RWPE1 (cell line): Measurements from ENCODE around the gene FADS2.

Source experiments
- CTCF ChIA-PET: fragments of 350-600 bp; sonication (Branson Sonifier 250); formaldehyde crosslinking; extraction: SDS; loops from one replicate; lab custom pipeline; 2021; lab: Yijun Ruan, JAX
- POLR2A ChIA-PET: fragments of 400-600 bp; formaldehyde crosslinking; extraction: SDS; loops from one replicate; lab custom pipeline; 2020; ENCODE audit warnings: antibody characterized with exemption; ENCODE audit not compliant: low non-redundant PET; lab: Yijun Ruan, JAX
- DNase-seq: peaks from one replicate; pipeline ENCODE4 v3.0.0; 2012; ENCODE audit warnings: low spot score
- H3K27ac ChIP-seq: fragments of 450-650 bp; 2 replicates; pipeline ENCODE4 v1.5.1; 2017
- TF ChIP-seq, protein P1 (sequence below): fragments of 450-650 bp; conservative IDR thresholded peaks from 2 replicates; pipeline ENCODE4 v1.5.1; 2017; ENCODE audit warnings: low read depth, mild to moderate bottlenecking

The FADS2 gene

DNA sequence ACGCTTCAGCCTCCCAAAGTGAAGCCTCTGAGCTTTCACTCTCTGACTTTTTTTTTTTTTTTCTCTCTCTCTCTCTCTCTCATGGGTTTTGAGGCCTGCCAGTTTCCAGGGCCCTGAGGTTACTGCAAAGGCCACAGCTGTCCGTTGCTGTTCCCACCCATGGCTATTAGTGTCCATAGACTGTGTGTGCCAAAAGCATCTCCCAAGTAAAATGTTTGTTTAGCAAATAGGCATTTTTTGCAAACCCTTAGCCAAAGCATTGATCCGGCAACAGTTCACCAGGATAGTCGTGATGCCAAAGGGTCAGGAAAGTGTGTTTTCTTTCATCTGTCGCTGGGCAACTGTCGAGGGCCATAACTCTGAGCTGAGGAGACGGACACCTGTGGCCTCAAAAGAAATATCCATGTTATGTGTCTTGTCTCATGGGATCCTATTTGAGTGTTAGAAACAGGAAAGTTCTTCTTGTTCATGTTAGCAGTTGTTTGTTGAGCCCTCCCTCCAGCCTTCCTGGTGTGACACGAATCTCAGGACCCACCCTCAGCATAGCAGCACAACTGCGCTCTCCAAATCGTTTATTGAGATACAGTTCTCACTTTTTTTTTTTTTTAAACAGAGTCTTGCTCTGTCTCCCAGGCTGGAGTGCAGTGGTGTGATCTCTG lies 18.4 kb downstream of the FADS2 start:
- CTCF ChIA-PET, result interaction anchor here (1.0 kb wide), 1 partner anchor 235 kb away, joined by 4 read pairs; no protein-coding TSS in a partner anchor
- POLR2A ChIA-PET, result no interaction called here
- DNase-seq, result no peak
- TF ChIP-seq, protein P1, sequence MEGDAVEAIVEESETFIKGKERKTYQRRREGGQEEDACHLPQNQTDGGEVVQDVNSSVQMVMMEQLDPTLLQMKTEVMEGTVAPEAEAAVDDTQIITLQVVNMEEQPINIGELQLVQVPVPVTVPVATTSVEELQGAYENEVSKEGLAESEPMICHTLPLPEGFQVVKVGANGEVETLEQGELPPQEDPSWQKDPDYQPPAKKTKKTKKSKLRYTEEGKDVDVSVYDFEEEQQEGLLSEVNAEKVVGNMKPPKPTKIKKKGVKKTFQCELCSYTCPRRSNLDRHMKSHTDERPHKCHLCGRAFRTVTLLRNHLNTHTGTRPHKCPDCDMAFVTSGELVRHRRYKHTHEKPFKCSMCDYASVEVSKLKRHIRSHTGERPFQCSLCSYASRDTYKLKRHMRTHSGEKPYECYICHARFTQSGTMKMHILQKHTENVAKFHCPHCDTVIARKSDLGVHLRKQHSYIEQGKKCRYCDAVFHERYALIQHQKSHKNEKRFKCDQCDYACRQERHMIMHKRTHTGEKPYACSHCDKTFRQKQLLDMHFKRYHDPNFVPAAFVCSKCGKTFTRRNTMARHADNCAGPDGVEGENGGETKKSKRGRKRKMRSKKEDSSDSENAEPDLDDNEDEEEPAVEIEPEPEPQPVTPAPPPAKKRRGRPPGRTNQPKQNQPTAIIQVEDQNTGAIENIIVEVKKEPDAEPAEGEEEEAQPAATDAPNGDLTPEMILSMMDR, result no peak
- no peak overlapping the region for H3K27ac ChIP-seq

DNA sequence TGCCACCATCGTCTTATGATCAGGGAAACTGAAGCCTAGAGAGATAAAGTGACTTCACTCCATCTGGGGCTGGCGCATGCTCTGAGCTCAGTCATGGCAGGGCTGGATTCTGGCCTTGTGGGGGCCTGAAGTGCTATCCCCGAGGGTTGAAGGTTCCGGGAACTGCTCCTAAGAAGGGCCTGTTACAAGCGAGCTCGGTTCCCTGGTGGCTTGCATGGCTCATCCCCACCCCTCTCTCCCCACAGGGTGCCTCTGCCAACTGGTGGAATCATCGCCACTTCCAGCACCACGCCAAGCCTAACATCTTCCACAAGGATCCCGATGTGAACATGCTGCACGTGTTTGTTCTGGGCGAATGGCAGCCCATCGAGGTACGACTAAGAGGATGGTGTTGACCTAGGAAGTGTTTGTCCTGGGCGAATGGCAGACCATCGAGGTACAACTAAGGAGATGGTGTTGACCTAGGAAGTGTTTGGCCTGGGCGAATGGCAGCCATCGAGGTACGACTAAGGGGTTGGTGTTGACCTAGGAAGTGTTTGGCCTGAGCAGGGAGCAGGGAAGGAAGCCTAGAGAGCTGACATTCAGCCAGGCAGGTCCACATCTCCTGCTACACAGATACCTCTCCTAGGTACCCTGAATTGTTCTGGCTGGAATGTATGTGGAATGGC lies 19.9 kb downstream of the FADS2 start:
- no peak for DNase-seq
- POLR2A ChIA-PET, result no interaction called here
- TF ChIP-seq, protein P1, result no peak
- H3K27ac ChIP-seq, result peak overlapping the region; percentile 34
- CTCF ChIA-PET, result no interaction called here

DNA sequence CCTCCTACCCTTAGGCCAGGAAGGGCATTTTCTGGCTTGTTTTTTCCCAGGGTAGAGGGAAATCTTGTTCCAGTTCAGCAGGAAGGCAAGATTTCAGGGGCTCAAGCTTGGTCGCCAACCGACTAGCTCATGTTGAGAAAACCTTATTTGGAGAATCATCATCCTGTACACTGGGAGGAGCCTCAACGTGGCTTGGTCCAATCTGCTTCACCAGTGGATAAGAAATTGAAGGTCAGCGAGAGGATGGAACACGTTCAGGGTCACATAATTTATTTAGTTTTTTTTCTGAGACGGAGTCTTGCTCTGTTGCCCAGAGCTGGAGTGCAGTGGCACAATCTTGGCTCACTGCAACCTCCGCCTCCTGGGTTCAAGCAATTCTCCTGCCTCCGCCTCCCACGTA lies 20.5 kb downstream of the FADS2 start:
- no peak for DNase-seq
- POLR2A ChIA-PET, result no interaction called here
- TF ChIP-seq, protein P1, result no peak
- CTCF ChIA-PET, result no interaction called here
- H3K27ac ChIP-seq, result peak overlapping the region; percentile 16; the same call in 1 of the 2 replicates

DNA sequence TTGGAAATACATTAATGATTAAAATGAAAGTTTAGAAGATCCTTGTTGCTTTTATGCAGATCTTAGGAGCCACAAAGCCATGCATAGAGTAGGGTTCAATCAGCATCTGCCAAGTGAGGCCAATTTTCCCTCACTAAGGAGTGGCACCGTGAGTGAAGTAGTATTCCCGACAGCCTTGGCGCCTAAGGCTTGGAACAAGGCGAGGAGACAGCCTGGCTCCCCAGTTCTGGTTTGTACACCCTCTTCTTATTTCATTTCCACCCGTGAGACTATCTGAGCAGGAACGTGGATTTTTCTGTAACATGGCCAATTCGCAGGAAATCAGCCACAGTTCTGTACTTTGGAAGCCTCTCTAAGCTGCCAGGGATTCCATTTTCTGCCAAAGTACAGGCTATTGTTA lies 22.6 kb downstream of the FADS2 start:
- TF ChIP-seq, protein P1, result no peak
- ChIA-PET POLR2A (interaction anchor here (0.7 kb wide), 1 partner anchor 28 kb away, joined by 3 read pairs; no protein-coding TSS in a partner anchor), CTCF (interaction anchor here (0.6 kb wide), 1 partner anchor 111 kb away, joined by 4 read pairs; no protein-coding TSS in a partner anchor)
- DNase-seq, result no peak
- no peak overlapping the region for H3K27ac ChIP-seq

DNA sequence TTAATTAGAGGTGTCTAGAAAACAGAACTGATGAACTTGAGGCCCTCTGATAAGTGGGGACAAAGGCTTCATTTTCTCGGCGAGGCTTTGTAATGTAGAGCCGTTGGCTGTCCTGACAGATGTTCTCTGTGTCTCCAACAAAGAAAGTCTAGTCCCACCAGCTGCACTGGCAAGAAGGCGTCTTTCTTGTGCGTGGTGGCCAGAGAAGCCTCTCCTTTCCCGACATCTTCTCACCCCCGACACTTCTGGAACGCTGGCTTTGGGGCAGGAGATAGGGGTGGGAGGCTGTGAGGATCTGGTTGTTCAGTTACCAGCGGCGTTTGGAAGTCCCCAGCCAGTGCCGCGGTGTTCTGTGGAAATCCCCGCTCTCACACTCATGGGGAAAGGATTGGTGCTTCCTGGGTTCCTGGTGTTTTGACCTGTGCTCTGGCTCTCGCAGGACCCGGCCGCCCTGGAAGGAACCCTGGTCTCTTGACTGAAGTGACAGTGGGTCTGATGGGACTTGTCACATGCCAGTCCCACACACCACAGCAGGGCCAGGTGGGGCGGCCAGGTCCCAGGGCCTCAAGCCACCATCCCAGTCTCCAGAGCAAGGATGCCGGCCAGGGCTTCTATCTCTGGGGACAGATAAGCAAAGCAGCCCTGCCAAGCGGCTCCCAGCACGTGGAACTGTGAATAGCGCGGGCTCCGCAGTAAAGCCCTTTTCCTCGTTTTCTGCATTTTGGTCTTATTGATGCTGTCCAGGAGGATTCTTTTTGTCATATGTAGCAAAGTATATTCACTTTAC lies 23.2 kb downstream of the FADS2 start:
- DNase-seq, result no peak
- ChIA-PET POLR2A (interaction anchor here (0.7 kb wide), 1 partner anchor 28 kb away, joined by 3 read pairs; no protein-coding TSS in a partner anchor), CTCF (interaction anchor here (0.6 kb wide), 2 partner anchors 22 to 111 kb away, joined by 4 to 6 read pairs; no protein-coding TSS in a partner anchor)
- H3K27ac ChIP-seq, result peak overlapping the region; percentile 17
- TF ChIP-seq, protein P1, result no peak

DNA sequence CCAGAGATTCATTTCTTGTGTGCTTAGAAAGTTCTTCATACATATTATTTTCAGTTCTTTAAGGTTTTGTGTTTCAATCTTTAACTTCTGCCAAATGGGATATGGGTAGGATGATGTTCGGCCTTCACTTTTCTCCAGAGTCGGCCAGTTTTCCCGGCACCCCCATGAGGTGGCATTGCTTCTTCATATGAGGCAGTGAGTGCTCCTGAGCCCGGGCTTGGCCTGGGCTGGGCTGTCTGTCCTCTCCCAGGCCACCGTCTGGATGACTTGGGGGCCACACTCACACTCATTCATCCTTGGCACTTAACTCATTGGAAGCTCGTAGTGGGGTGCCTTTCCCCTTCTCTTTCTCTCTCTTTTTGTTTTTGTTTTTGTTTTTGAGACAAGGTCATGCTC lies 23.8 kb downstream of the FADS2 start:
- H3K27ac ChIP-seq, result peak overlapping the region; percentile 1
- no peak for DNase-seq
- TF ChIP-seq, protein P1, result no peak
- POLR2A ChIA-PET, result no interaction called here
- CTCF ChIA-PET, result interaction anchor here (0.6 to 0.7 kb wide), 2 partner anchors 21 to 319 kb away, joined by 3 to 6 read pairs; no protein-coding TSS in a partner anchor
